Measurements from ENCODE around the gene PRPSAP2. TPM values are rescaled to one million over a fixed set of nuclear protein-coding genes. Genes with fewer than 3 reads are reported as not detected.

PRPSAP2 gene
- polyA plus RNA-seq, 1 donor (not counting 4 experiments of a cell fraction or from before 2014, with no cell fraction given) = 39.1 TPM

DNA sequence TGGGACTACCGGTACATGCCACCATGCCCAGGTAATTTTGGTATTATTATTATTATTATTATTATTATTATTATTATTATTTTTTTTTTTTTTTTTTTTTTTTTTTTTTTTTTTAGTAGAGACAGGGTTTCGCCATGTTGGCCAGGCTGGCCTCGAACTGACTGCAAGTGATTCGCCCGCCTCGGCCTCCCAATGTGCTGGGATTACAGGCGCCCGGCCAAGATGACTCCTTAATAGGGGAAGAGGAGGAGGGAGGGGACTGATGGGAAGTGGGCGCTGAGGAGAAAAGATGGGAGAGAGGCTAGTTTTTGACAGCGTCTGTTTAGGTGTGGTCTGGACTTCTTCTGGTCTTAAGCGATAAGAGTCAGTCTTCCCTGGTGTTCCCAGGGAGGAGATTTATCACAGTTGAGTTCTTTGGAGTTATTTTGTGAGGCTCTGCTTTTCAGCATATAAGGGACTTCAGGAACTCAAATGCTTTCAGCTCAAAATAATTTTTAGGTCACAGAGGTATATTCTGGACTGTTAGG lies 59.6 kb downstream of the PRPSAP2 start:
- DNase-seq (ENCODE audit: low read depth, low spot score) (no peak), FAIRE-seq (no peak)
- H3K9me1 ChIP-seq (ENCODE audit: control insufficient read depth, extremely low read depth, insufficient read depth, low read length) = no peaks in the 10 kb centered on the region
- dilution Hi-C loops (cut with MboI; ENCODE audit: extremely low pct_ligation_motif_present, low sequenced_read_pairs) = no loop called here
- no peak overlapping the region for H3K4me2 ChIP-seq (ENCODE audit: control insufficient read depth, extremely low read depth, insufficient read depth, low read depth, low read length)
- H3K9me3 ChIP-seq (ENCODE audit: control insufficient read depth, low read depth, low read length) = no peaks in the 10 kb centered on the region
- no peak overlapping the region for H3K27ac ChIP-seq (ENCODE audit: control insufficient read depth, insufficient read depth, low read length)
- peaks cover 17% of the 10 kb centered on the region for H3K4me1 ChIP-seq (ENCODE audit: control insufficient read depth, extremely low read depth, insufficient read depth, low read length)
- no peaks in the 10 kb centered on the region for H3K79me2 ChIP-seq (ENCODE audit: control insufficient read depth, insufficient read depth, low read length)
- peaks cover 14 to 15% of the 10 kb centered on the region in 2 experiments for H3K36me3 ChIP-seq (ENCODE audit: control insufficient read depth in 2 of 2, extremely low read depth in 1 of 2, insufficient read depth in 2 of 2, low read length in 2 of 2)
- H4K20me1 ChIP-seq (ENCODE audit: control insufficient read depth, extremely low read depth, insufficient read depth, low read length) = peaks cover 2% of the 10 kb centered on the region
- H2AFZ ChIP-seq (ENCODE audit: control insufficient read depth, low read length) = no peak overlapping the region
- TF ChIP-seq EZH2 (IDR thresholded peaks at IDR 0.05; ENCODE audit: low read length) = no peak
- TF ChIP-seq, protein P1, sequence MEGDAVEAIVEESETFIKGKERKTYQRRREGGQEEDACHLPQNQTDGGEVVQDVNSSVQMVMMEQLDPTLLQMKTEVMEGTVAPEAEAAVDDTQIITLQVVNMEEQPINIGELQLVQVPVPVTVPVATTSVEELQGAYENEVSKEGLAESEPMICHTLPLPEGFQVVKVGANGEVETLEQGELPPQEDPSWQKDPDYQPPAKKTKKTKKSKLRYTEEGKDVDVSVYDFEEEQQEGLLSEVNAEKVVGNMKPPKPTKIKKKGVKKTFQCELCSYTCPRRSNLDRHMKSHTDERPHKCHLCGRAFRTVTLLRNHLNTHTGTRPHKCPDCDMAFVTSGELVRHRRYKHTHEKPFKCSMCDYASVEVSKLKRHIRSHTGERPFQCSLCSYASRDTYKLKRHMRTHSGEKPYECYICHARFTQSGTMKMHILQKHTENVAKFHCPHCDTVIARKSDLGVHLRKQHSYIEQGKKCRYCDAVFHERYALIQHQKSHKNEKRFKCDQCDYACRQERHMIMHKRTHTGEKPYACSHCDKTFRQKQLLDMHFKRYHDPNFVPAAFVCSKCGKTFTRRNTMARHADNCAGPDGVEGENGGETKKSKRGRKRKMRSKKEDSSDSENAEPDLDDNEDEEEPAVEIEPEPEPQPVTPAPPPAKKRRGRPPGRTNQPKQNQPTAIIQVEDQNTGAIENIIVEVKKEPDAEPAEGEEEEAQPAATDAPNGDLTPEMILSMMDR (optimal IDR thresholded peaks at IDR 0.05 in 1 of 3, IDR thresholded peaks at IDR 0.05 in 1 of 3, conservative IDR thresholded peaks at IDR 0.05 in 1 of 3; ENCODE audit: extremely low read depth in 1 of 3, insufficient read depth in 2 of 3, low read length in 3 of 3) = no peak
- H3K4me3 ChIP-seq (ENCODE audit: control insufficient read depth in 2 of 3, extremely low read depth in 1 of 3, insufficient read depth in 2 of 3, low read depth in 1 of 3, low read length in 3 of 3) = no peak overlapping the region
- no peaks in the 10 kb centered on the region for H3K27me3 ChIP-seq (ENCODE audit: control insufficient read depth, extremely low read depth, insufficient read depth, low read length)
- H3K9ac ChIP-seq (ENCODE audit: control insufficient read depth, extremely low read depth, insufficient read depth, low read length) = no peak overlapping the region

GRCh38 chr17:18919963-18920362 lies 62.0 kb downstream of the PRPSAP2 start:
- H3K4me1 ChIP-seq (ENCODE audit: control insufficient read depth, extremely low read depth, insufficient read depth, low read length) = peaks cover 17% of the 10 kb centered on the region
- DNase-seq (ENCODE audit: low read depth, low spot score) (no peak), FAIRE-seq (no peak)
- no peak overlapping the region for H2AFZ ChIP-seq (ENCODE audit: control insufficient read depth, low read length)
- peaks cover 1% of the 10 kb centered on the region for H3K79me2 ChIP-seq (ENCODE audit: control insufficient read depth, insufficient read depth, low read length)
- H3K9me3 ChIP-seq (ENCODE audit: control insufficient read depth, low read depth, low read length) = no peaks in the 10 kb centered on the region
- no peak overlapping the region for H3K27ac ChIP-seq (ENCODE audit: control insufficient read depth, insufficient read depth, low read length)
- no peaks in the 10 kb centered on the region for H3K9me1 ChIP-seq (ENCODE audit: control insufficient read depth, extremely low read depth, insufficient read depth, low read length)
- H4K20me1 ChIP-seq (ENCODE audit: control insufficient read depth, extremely low read depth, insufficient read depth, low read length) = peaks cover 2% of the 10 kb centered on the region
- TF ChIP-seq EZH2 (IDR thresholded peaks at IDR 0.05; ENCODE audit: low read length) = no peak
- TF ChIP-seq, protein P1 (optimal IDR thresholded peaks at IDR 0.05 in 1 of 3, IDR thresholded peaks at IDR 0.05 in 1 of 3, conservative IDR thresholded peaks at IDR 0.05 in 1 of 3; ENCODE audit: extremely low read depth in 1 of 3, insufficient read depth in 2 of 3, low read length in 3 of 3) = no peak
- H3K36me3 ChIP-seq (ENCODE audit: control insufficient read depth in 2 of 2, extremely low read depth in 1 of 2, insufficient read depth in 2 of 2, low read length in 2 of 2) = peaks cover 8 to 20% of the 10 kb centered on the region in 2 experiments
- H3K9ac ChIP-seq (ENCODE audit: control insufficient read depth, extremely low read depth, insufficient read depth, low read length) = no peak overlapping the region
- dilution Hi-C loops (cut with MboI; ENCODE audit: extremely low pct_ligation_motif_present, low sequenced_read_pairs) = no loop called here
- no peak overlapping the region for H3K4me2 ChIP-seq (ENCODE audit: control insufficient read depth, extremely low read depth, insufficient read depth, low read depth, low read length)
- no peak overlapping the region for H3K4me3 ChIP-seq (ENCODE audit: control insufficient read depth in 2 of 3, extremely low read depth in 1 of 3, insufficient read depth in 2 of 3, low read depth in 1 of 3, low read length in 3 of 3)
- H3K27me3 ChIP-seq (ENCODE audit: control insufficient read depth, extremely low read depth, insufficient read depth, low read length) = no peaks in the 10 kb centered on the region
